Measurements from ENCODE around the gene SLC39A11.
"Not testable (repeated sequence)": the region's sequence is repeated elsewhere in the genome, so short reads cannot be mapped to it uniquely, and the experiment has no call there.

SLC39A11 gene

GRCh38 chr17:72763981-72764380 lies 328.5 kb downstream of the SLC39A11 start:
- Histone ChIP-seq H3K4me2 (ENCODE audit: low read length, poor library complexity, severe bottlenecking) (no peak overlapping the region), H2BK15ac (ENCODE audit: low read depth, poor library complexity, severe bottlenecking) (no peak overlapping the region), H3K18ac (ENCODE audit: low read depth in 1 of 2, low read length in 2 of 2) (no peak overlapping the region), H4K91ac (ENCODE audit: low read length) (no peak overlapping the region), H3K4ac (ENCODE audit: low read depth in 1 of 2, low read length in 2 of 2) (no peak overlapping the region), H3K4me3 (ENCODE audit: insufficient read depth in 1 of 2, low read depth in 1 of 2, low read length in 2 of 2) (no peak overlapping the region), H3K14ac (ENCODE audit: low read length in 2 of 2) (no peak overlapping the region), H3K4me1 (ENCODE audit: control insufficient read depth, insufficient read depth, low read depth, low read length) (no peaks in the 10 kb centered on the region), H3K79me1 (replicated peaks; ENCODE audit: low read length, poor library complexity, severe bottlenecking) (no peaks in the 10 kb centered on the region), H2BK5ac (ENCODE audit: low read depth, low read length, poor library complexity, severe bottlenecking) (no peak overlapping the region), H2AK5ac (ENCODE audit: low read length, severe bottlenecking) (no peak overlapping the region), H3K9ac (ENCODE audit: low read length) (no peak overlapping the region), H2BK12ac (ENCODE audit: low read length in 2 of 2) (no peak overlapping the region), H3K9me3 (ENCODE audit: control insufficient read depth, low read length) (no peaks in the 10 kb centered on the region), H3K36me3 (ENCODE audit: control insufficient read depth in 1 of 2, insufficient read depth in 2 of 2, low read depth in 1 of 2, low read length in 2 of 2) (no peaks in the 10 kb centered on the region), H3K23ac (ENCODE audit: low read length in 2 of 2) (no peak overlapping the region), H2BK120ac (ENCODE audit: low read depth, low read length) (no peak overlapping the region), H3K27ac (ENCODE audit: low read length, poor library complexity, severe bottlenecking) (no peak overlapping the region), H4K8ac (ENCODE audit: low read length) (no peak overlapping the region), H2AFZ (ENCODE audit: low read depth, low read length) (no peak overlapping the region), H3K27me3 (ENCODE audit: control insufficient read depth in 1 of 2, insufficient read depth in 1 of 2, low read length in 2 of 2) (no peaks in the 10 kb centered on the region)
- 77% methylated on average over 4 of the region's 5 CpGs for WGBS
- DNase-seq: no peak

- H2AK5ac ChIP-seq (ENCODE audit: low read length, severe bottlenecking); H3K4me1 ChIP-seq (ENCODE audit: control insufficient read depth, insufficient read depth, low read depth, low read length); H3K14ac ChIP-seq (ENCODE audit: low read length in 2 of 2); H2BK120ac ChIP-seq (ENCODE audit: low read depth, low read length); H3K18ac ChIP-seq (ENCODE audit: low read depth in 1 of 2, low read length in 2 of 2); H3K27me3 ChIP-seq (ENCODE audit: control insufficient read depth in 1 of 2, insufficient read depth in 1 of 2, low read length in 2 of 2); H3K4me3 ChIP-seq (ENCODE audit: insufficient read depth in 1 of 2, low read depth in 1 of 2, low read length in 2 of 2); H3K4me2 ChIP-seq (ENCODE audit: low read length, poor library complexity, severe bottlenecking); H2BK12ac ChIP-seq (ENCODE audit: low read length in 2 of 2); H3K36me3 ChIP-seq (ENCODE audit: control insufficient read depth in 1 of 2, insufficient read depth in 2 of 2, low read depth in 1 of 2, low read length in 2 of 2); DNase-seq; H3K27ac ChIP-seq (ENCODE audit: low read length, poor library complexity, severe bottlenecking); H2AFZ ChIP-seq (ENCODE audit: low read depth, low read length); H4K8ac ChIP-seq (ENCODE audit: low read length); H2BK15ac ChIP-seq (ENCODE audit: low read depth, poor library complexity, severe bottlenecking); H3K9ac ChIP-seq (ENCODE audit: low read length); H3K79me1 ChIP-seq (replicated peaks; ENCODE audit: low read length, poor library complexity, severe bottlenecking); H3K4ac ChIP-seq (ENCODE audit: low read depth in 1 of 2, low read length in 2 of 2); H2BK5ac ChIP-seq (ENCODE audit: low read depth, low read length, poor library complexity, severe bottlenecking); H4K91ac ChIP-seq (ENCODE audit: low read length); H3K9me3 ChIP-seq (ENCODE audit: control insufficient read depth, low read length); H3K23ac ChIP-seq (ENCODE audit: low read length in 2 of 2): not testable (repeated sequence)
- 82% methylated on average over 9 of the region's 9 CpGs for WGBS
Measured at GRCh38 chr17:72761893-72762575, 330.5 kb downstream of the SLC39A11 start.

GRCh38 chr17:72761431-72761830 lies 331.1 kb downstream of the SLC39A11 start:
- H3K4me3 ChIP-seq (ENCODE audit: insufficient read depth in 1 of 2, low read depth in 1 of 2, low read length in 2 of 2): no peak overlapping the region
- H3K9me3 ChIP-seq (ENCODE audit: control insufficient read depth, low read length): no peaks in the 10 kb centered on the region
- 93% methylated on average over 2 of the region's 3 CpGs for WGBS
- no peak overlapping the region for H2BK12ac ChIP-seq (ENCODE audit: low read length in 2 of 2)
- H2AFZ ChIP-seq (ENCODE audit: low read depth, low read length): no peak overlapping the region
- no peak overlapping the region for H3K14ac ChIP-seq (ENCODE audit: low read length in 2 of 2)
- H3K79me1 ChIP-seq (replicated peaks; ENCODE audit: low read length, poor library complexity, severe bottlenecking): no peaks in the 10 kb centered on the region
- no peak overlapping the region for H3K9ac ChIP-seq (ENCODE audit: low read length)
- H3K36me3 ChIP-seq (ENCODE audit: control insufficient read depth in 1 of 2, insufficient read depth in 2 of 2, low read depth in 1 of 2, low read length in 2 of 2): no peaks in the 10 kb centered on the region
- H3K23ac ChIP-seq (ENCODE audit: low read length in 2 of 2): no peak overlapping the region
- H3K4me2 ChIP-seq (ENCODE audit: low read length, poor library complexity, severe bottlenecking): no peak overlapping the region
- H3K4ac ChIP-seq (ENCODE audit: low read depth in 1 of 2, low read length in 2 of 2): no peak overlapping the region
- H2BK5ac ChIP-seq (ENCODE audit: low read depth, low read length, poor library complexity, severe bottlenecking): no peak overlapping the region
- no peak overlapping the region for H4K91ac ChIP-seq (ENCODE audit: low read length)
- no peak overlapping the region for H3K18ac ChIP-seq (ENCODE audit: low read depth in 1 of 2, low read length in 2 of 2)
- no peak overlapping the region for H2BK120ac ChIP-seq (ENCODE audit: low read depth, low read length)
- no peak overlapping the region for H2BK15ac ChIP-seq (ENCODE audit: low read depth, poor library complexity, severe bottlenecking)
- H2AK5ac ChIP-seq (ENCODE audit: low read length, severe bottlenecking): no peak overlapping the region
- H3K4me1 ChIP-seq (ENCODE audit: control insufficient read depth, insufficient read depth, low read depth, low read length): no peaks in the 10 kb centered on the region
- H3K27me3 ChIP-seq (ENCODE audit: control insufficient read depth in 1 of 2, insufficient read depth in 1 of 2, low read length in 2 of 2): no peaks in the 10 kb centered on the region
- H3K27ac ChIP-seq (ENCODE audit: low read length, poor library complexity, severe bottlenecking): no peak overlapping the region
- no peak for DNase-seq
- H4K8ac ChIP-seq (ENCODE audit: low read length): no peak overlapping the region

- H2BK5ac ChIP-seq (ENCODE audit: low read depth, low read length, poor library complexity, severe bottlenecking): no peak overlapping the region
- H3K9ac ChIP-seq (ENCODE audit: low read length): no peak overlapping the region
- no peaks in the 10 kb centered on the region for H3K4me1 ChIP-seq (ENCODE audit: control insufficient read depth, insufficient read depth, low read depth, low read length)
- no peak overlapping the region for H2AK5ac ChIP-seq (ENCODE audit: low read length, severe bottlenecking)
- H3K27me3 ChIP-seq (ENCODE audit: control insufficient read depth in 1 of 2, insufficient read depth in 1 of 2, low read length in 2 of 2): no peaks in the 10 kb centered on the region
- no peak overlapping the region for H3K4me2 ChIP-seq (ENCODE audit: low read length, poor library complexity, severe bottlenecking)
- no peak overlapping the region for H2AFZ ChIP-seq (ENCODE audit: low read depth, low read length)
- no peaks in the 10 kb centered on the region for H3K9me3 ChIP-seq (ENCODE audit: control insufficient read depth, low read length)
- no peak overlapping the region for H2BK120ac ChIP-seq (ENCODE audit: low read depth, low read length)
- H3K36me3 ChIP-seq (ENCODE audit: control insufficient read depth in 1 of 2, insufficient read depth in 2 of 2, low read depth in 1 of 2, low read length in 2 of 2): no peaks in the 10 kb centered on the region
- H3K4me3 ChIP-seq (ENCODE audit: insufficient read depth in 1 of 2, low read depth in 1 of 2, low read length in 2 of 2): no peak overlapping the region
- H4K91ac ChIP-seq (ENCODE audit: low read length): no peak overlapping the region
- H2BK12ac ChIP-seq (ENCODE audit: low read length in 2 of 2): no peak overlapping the region
- H3K18ac ChIP-seq (ENCODE audit: low read depth in 1 of 2, low read length in 2 of 2): no peak overlapping the region
- no peak overlapping the region for H3K27ac ChIP-seq (ENCODE audit: low read length, poor library complexity, severe bottlenecking)
- H4K8ac ChIP-seq (ENCODE audit: low read length): no peak overlapping the region
- H3K79me1 ChIP-seq (replicated peaks; ENCODE audit: low read length, poor library complexity, severe bottlenecking): no peaks in the 10 kb centered on the region
- no peak overlapping the region for H3K14ac ChIP-seq (ENCODE audit: low read length in 2 of 2)
- no peak for DNase-seq
- H3K23ac ChIP-seq (ENCODE audit: low read length in 2 of 2): no peak overlapping the region
- no peak overlapping the region for H2BK15ac ChIP-seq (ENCODE audit: low read depth, poor library complexity, severe bottlenecking)
- H3K4ac ChIP-seq (ENCODE audit: low read depth in 1 of 2, low read length in 2 of 2): no peak overlapping the region
- 93% methylated on average over 6 of the region's 6 CpGs for WGBS
Measured at GRCh38 chr17:72760368-72760767, 332.1 kb downstream of the SLC39A11 start.

Measured in mesenchymal stem cell (in vitro differentiated cells and primary cell).